Fibroblast of mammary gland (primary cell): ENCODE measurements around the gene CTXN3.

Source experiments
- DNase-seq: peaks from one replicate; pipeline ENCODE4 v3.0.0-alpha.2; 2010; ENCODE audit warnings: low read depth
- H3K4me3 ChIP-seq: 2 replicates; pipeline ENCODE4 v1.5.1; 2011; ENCODE audit warnings: low read depth, mild to moderate bottlenecking, low read length, moderate library complexity; ENCODE audit not compliant: control insufficient read depth
- TF ChIP-seq, protein P1 (sequence below): conservative IDR thresholded peaks from 2 replicates; pipeline ENCODE4 v1.5.1; 2011; ENCODE audit warnings: low read depth, low read length, inconsistent platforms; ENCODE audit not compliant: control insufficient read depth, insufficient read depth

The CTXN3 gene

DNA sequence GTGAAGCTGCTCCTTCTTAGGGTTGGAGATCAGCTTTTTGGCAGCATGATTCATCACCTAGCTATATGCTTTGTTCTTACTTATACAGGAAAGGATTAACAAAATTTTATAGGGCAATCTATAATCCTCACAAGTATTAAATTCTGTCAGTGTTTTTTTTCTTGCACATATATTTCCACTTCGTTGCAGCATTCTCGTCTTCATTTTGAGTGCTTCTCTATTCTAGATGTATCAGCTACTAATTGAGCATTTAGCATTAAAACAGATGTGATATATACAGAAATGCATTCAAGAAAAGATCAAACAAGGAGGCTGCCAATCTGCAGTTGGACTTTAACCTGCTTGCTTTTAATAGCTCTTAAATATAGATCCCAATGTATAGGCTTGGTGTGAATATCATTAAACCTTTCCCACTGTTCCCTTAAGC lies 3.6 kb upstream of the CTXN3 start:
- TF ChIP-seq, protein P1, sequence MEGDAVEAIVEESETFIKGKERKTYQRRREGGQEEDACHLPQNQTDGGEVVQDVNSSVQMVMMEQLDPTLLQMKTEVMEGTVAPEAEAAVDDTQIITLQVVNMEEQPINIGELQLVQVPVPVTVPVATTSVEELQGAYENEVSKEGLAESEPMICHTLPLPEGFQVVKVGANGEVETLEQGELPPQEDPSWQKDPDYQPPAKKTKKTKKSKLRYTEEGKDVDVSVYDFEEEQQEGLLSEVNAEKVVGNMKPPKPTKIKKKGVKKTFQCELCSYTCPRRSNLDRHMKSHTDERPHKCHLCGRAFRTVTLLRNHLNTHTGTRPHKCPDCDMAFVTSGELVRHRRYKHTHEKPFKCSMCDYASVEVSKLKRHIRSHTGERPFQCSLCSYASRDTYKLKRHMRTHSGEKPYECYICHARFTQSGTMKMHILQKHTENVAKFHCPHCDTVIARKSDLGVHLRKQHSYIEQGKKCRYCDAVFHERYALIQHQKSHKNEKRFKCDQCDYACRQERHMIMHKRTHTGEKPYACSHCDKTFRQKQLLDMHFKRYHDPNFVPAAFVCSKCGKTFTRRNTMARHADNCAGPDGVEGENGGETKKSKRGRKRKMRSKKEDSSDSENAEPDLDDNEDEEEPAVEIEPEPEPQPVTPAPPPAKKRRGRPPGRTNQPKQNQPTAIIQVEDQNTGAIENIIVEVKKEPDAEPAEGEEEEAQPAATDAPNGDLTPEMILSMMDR = no peak
- no peak overlapping the region for H3K4me3 ChIP-seq
- no peak for DNase-seq

DNA sequence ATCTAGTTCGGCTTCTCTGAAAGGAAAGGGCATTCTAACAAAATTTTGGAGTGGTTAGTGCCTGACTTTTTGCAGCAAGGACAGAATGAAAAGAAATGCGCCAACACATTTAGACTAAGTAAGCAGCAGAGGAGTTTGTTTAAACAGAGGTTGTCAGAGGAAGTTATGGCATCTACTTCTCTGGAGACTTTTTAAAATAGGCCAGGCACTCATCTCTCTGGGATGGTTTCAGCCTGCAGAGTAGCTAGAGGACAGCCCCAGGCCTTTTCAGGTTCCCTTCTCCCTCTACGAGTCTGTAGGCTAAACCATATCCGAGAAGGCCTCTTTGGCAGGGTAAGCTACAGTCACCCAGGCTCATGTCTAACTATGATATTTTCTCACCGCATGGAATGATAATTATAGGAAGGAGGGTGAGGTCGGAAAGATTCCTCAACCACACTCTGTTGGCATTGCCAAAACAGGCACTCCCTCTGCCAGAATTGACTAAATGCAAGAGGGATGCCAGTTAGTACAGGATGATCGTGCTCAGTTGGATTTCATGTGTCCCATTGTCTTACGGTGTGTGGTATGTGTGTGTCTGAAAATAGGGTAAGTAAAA lies 1.4 kb upstream of the CTXN3 start:
- TF ChIP-seq, protein P1 = no peak
- no peak for DNase-seq
- no peak overlapping the region for H3K4me3 ChIP-seq

DNA sequence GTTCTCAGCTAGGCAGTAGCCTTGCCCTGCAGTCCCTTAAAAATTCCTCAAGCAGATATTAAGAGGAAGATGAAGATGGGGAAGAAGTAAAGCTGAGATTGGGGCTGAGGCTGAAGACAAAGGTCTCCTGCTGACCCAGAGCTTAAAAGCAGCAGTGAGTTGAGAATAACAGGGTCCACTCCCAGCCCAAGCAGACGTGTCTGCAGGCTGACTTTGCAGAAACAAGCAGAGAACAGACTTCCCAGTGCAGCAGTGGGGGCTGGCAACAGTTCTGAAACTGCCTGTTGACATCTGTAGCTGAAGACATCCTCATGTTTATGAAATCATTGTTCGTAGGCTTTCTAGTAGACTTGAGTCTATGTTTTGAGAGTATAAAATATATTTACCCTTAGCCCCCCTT lies 1.1 kb downstream of the CTXN3 start:
- TF ChIP-seq, protein P1 = no peak
- H3K4me3 ChIP-seq = no peak overlapping the region
- peak; percentile 5 for DNase-seq

DNA sequence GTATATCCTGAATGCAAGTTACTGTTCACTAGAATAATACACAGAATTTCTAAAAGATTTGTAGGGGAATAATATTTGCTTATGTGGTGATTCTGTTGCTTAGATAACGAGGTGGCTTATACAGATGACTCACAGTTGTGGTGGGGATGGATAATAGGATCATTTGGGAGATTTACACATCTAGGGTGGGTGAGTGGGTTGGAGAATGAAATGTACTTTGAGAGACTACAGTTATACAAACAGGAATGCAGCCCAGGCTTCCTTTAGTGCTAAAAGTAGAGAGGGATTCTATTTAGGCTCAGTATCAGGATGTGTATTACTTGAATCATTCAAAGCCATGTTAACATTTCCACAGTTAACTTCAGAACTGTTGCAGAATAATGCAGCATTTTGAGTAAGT lies 1.8 kb downstream of the CTXN3 start:
- peak; percentile 67 for DNase-seq
- TF ChIP-seq, protein P1 = no peak
- no peak overlapping the region for H3K4me3 ChIP-seq

DNA sequence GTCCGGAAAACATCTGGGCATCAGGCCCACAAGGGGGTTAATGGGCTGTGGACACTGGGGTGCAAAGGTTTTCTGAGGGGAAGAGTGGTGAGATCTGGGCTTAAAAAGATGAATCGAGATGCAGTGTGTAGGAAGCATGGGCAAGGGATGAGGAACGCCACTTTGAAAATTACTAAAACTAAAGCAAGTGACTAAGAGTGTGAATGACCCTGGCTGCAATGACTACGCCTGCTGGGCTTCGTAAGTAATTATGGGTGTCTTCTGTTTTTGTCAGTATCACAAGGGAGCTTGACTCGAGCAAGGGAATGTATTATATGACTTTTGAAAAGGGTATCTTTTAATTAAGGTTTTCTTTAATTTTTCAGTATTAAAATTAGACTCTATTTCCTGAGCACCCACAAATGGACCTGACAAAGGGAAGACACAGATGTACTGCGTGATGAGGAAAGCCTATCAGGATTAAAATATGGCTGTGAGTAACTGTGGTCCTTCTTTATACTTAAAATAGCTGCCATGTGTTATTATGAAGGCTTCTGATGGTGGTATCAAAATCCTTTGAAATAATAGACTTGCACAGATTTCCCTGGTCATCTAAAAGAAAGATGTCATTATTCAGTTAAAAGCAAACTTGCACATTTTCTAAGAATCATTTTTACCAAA lies 4.2 kb downstream of the CTXN3 start:
- DNase-seq = no peak
- no peak overlapping the region for H3K4me3 ChIP-seq
- TF ChIP-seq, protein P1 = no peak

DNA sequence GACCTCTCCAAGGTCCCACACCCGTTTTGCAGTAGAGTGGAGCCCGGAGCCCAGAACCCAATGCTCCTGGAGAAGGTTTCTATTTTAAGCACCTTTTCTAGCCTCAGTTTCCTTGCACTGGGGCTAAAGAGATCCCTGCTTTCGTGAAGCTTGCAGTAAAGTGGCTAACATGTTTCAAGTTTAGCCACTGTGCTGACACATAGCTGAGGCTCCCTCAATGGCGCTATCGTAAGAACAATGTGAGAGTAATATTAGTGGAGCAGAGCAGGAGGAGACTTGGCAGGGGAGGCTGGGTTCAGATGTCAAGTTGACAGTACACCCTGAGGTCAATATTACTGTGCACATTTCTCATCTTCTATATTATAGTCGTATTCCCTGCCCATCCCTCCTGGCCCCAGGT lies 7.9 kb downstream of the CTXN3 start:
- DNase-seq = no peak
- TF ChIP-seq, protein P1 = no peak
- H3K4me3 ChIP-seq = no peak overlapping the region
